Fibroblast of pulmonary artery (primary cell): ENCODE results near the gene PCMTD2.

Source experiments
- DNase-seq: peaks from one replicate; pipeline ENCODE4 v3.0.0-alpha.2; 2010; ENCODE audit warnings: low read depth
- H3K4me3 ChIP-seq: replicated peaks from 2 replicates; pipeline ENCODE4 v1.5.1; 2011; ENCODE audit warnings: low read depth, mild to moderate bottlenecking, control low read depth, low read length, moderate library complexity
- TF ChIP-seq, protein P1 (sequence below): IDR thresholded peaks from 2 replicates; pipeline ENCODE4 v1.5.1; 2011; ENCODE audit warnings: mild to moderate bottlenecking, control low read depth, low read length, inconsistent platforms; ENCODE audit errors: missing control alignments

The PCMTD2 gene

GRCh38 chr20:64219730-64220129 is 35.8 kb upstream of the PCMTD2 start:
- TF ChIP-seq, protein P1, sequence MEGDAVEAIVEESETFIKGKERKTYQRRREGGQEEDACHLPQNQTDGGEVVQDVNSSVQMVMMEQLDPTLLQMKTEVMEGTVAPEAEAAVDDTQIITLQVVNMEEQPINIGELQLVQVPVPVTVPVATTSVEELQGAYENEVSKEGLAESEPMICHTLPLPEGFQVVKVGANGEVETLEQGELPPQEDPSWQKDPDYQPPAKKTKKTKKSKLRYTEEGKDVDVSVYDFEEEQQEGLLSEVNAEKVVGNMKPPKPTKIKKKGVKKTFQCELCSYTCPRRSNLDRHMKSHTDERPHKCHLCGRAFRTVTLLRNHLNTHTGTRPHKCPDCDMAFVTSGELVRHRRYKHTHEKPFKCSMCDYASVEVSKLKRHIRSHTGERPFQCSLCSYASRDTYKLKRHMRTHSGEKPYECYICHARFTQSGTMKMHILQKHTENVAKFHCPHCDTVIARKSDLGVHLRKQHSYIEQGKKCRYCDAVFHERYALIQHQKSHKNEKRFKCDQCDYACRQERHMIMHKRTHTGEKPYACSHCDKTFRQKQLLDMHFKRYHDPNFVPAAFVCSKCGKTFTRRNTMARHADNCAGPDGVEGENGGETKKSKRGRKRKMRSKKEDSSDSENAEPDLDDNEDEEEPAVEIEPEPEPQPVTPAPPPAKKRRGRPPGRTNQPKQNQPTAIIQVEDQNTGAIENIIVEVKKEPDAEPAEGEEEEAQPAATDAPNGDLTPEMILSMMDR = no peak
- H3K4me3 ChIP-seq = no peak overlapping the region
- DNase-seq = no peak

- TF ChIP-seq, protein P1 = no peak
- H3K4me3 ChIP-seq = no peak overlapping the region
- DNase-seq = no peak
Observed at GRCh38 chr20:64220420-64220819, 35.1 kb upstream of the PCMTD2 start.

GRCh38 chr20:64220891-64221527 is 34.5 kb upstream of the PCMTD2 start:
- H3K4me3 ChIP-seq = no peak overlapping the region
- TF ChIP-seq, protein P1 = no peak
- no peak for DNase-seq

GRCh38 chr20:64222291-64222735 is 33.2 kb upstream of the PCMTD2 start:
- peak; percentile 10 for DNase-seq
- TF ChIP-seq, protein P1 = no peak
- no peak overlapping the region for H3K4me3 ChIP-seq

GRCh38 chr20:64222851-64223525 is 32.6 kb upstream of the PCMTD2 start:
- H3K4me3 ChIP-seq = no peak overlapping the region
- TF ChIP-seq, protein P1 = no peak
- DNase-seq = no peak

DNA sequence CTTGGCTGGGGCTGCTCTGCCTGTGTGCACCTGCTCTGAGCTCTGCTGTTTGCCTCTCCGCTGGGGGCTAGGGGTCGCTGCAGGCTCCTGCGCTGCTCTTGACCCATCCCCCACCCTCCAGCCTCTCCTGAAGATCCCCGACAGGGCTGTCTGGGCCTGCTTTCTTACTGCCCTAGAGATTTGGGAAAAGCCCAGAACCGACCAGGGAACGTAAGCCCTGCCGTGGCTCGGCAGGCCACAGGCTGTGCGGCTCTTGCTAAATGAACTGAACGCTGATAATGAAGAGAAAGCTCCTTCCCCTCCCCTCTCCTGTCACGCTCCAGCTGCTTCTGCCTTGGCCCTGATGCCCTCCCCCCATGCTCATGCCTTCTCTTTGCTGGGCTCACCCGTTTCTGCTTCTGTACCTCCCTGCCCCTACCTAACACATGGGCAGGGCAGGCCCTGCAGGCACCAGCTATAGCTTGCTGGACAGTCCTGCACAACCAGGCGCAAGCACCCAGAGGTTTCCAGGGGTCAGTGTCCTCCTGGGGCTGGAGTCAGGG is 32.0 kb upstream of the PCMTD2 start:
- TF ChIP-seq, protein P1 = peak; percentile 34
- no peak overlapping the region for H3K4me3 ChIP-seq
- peak; percentile 25 for DNase-seq
